NCI-H2029 (cell line): ENCODE measurements around the gene DIS3L.
"Not testable (repeated sequence)": the region's sequence is repeated elsewhere in the genome, so short reads cannot be mapped to it uniquely, and the experiment has no call there.

Experiments used
- DNase-seq: peaks from one replicate; lab custom pipeline; 2025; lab: John Stamatoyannopoulos, UW

DIS3L gene

GRCh38 chr15:66278056-66278455, 15.3 kb upstream of the DIS3L start:
- DNase-seq, result no peak

DNA sequence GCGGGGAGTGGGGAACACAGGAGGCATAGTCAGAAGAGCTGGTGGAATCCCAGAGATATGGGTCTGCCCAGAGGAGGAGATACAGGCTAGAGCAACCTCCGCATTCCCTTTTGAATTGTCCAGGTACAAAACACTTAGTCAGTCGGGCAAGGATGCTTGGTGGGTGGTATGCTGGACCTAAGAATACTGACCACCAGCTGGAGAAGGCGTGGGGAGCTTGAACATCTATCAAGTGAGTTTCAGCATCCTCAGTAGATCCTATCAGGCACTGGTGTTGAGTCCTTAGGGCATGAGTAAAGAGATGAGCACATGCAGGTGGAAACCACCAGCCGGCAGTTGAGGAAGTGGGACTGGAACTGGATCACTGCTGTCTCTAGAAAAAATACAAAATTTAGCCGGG, 14.7 kb upstream of the DIS3L start:
- no peak for DNase-seq

DNA sequence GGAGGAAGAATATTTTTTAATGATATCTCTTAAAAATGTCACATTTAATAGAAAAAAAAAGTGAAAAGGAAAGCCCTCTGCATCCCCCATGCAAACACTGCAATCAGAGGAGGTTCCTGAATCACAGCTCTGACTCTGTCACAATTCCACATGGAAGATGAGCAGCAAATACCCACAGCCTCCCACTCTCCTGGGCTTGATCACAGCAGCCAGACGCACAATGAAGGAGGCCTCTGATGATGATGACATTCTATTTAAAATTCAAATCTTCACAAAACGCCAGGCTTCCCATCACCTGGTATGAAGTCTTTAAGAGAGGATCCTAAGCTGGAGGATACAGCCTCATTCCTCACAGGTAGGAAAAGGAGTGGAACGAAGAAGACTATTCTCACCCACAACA, 9.1 kb upstream of the DIS3L start:
- DNase-seq, result no peak

DNA sequence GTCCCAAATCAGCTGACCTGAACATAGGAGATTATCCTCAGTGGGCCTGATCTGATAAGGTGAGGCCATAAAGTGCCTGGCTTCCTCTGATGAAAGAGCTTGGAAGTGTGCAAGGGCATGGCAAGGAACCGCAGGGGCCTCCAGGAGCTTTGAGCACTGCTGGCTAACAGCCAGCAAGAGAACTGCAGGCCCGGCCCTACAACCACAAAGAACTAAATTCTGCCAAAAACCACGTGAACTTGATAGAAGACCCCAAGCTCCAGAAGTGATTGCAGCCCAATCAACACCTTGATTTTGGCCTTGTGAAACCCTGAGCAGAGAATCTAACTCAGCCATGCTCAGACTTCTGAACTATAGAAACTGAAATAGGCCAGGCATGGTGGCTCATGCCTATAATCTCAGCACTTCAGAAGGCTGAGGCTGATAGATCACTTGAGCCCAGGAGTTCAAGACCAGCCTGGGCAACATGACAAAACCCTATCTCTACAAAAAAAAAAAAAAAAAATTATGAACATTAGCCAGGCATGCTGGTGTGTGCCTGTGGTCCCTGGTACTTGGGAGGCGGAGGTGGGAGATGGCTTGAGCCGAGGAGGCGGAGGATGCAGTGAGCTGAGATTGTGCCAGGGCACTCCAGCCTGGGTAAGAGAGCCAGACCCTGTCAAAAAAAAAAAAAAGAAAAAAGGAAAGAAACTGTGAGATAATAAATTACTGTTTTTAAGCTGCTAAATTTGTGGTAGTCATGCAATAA, 7.7 kb upstream of the DIS3L start:
- no peak for DNase-seq

- no peak for DNase-seq
Observed at GRCh38 chr15:66287461-66288057, 5.8 kb upstream of the DIS3L start.

DNA sequence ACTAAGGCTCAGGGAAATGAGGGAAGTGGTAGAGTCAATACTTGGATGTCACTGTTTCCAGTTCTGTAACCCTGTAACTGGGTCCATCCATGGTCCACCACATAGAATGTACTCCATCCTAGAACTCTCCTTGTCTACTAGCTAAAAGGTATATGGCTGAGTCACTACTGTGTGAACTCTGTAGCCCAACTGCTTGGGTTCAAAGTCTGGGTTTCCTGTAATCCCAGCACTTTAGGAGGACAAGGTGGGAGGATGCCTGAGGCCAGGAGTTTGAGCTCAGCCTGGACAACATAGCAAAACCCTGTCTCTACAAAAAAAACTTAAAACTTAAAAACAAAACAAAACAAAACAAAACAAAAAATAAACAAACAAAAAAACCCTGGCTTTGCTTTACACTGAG, 5.3 kb upstream of the DIS3L start:
- DNase-seq, result no peak

GRCh38 chr15:66288551-66289185, 4.7 kb upstream of the DIS3L start:
- DNase-seq, result no peak

DNA sequence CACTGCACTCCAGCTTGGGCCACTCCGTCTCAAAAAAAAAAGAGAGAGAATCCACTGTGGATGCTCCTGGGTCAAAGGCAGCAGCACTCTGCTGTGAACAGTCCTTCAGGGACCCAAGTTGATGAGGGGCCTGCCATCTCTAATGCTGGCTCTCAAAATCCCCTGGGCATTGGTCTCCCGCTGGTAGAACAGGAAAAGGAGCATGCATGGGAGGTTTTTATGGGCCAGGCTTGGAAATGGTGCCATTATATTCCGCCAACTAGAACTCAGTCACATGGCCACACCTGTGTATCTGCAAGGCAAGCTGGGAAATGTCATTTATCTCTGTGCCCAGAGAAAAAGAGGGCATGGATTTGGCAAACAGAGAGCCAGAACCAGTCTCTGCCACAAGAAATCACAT, 3.4 kb upstream of the DIS3L start:
- no peak for DNase-seq

- DNase-seq, result no peak
Observed at GRCh38 chr15:66290518-66290917, 2.9 kb upstream of the DIS3L start.

DNA sequence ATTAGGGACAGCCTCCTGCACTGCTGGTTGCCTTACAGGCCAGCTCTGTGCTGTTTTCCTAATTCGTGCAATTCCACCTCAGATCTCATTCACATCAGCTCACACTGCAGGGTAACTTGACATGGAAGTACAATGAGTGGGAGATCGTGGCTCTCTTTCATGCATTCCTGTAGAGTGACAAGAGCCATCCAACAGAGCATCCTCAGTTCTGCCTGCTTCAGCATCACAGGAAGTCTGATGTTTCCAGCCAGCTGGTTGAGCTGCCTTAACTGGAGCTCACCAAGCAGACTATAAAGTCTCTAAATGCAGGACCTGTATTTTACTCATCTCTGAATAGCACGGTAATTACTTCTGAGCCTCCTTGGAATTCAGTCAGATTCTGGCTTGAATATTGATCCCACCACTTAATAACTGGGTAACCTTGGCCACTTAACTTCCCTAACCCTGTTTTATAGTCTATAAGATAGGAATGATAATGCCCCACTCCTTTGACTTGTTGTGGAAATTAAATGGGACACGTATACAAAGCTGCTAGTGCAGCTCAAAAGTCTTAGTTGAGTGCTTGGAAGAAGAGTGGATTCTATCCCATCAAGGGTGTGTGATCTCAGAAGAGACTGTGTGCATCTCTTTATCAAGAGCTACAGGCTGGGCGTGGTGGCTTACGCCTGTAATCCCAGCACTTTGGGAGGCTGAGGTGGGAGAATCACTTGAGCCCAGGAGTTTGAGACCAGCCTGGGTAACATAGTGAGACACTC, 1.4 kb upstream of the DIS3L start:
- no peak for DNase-seq

DNA sequence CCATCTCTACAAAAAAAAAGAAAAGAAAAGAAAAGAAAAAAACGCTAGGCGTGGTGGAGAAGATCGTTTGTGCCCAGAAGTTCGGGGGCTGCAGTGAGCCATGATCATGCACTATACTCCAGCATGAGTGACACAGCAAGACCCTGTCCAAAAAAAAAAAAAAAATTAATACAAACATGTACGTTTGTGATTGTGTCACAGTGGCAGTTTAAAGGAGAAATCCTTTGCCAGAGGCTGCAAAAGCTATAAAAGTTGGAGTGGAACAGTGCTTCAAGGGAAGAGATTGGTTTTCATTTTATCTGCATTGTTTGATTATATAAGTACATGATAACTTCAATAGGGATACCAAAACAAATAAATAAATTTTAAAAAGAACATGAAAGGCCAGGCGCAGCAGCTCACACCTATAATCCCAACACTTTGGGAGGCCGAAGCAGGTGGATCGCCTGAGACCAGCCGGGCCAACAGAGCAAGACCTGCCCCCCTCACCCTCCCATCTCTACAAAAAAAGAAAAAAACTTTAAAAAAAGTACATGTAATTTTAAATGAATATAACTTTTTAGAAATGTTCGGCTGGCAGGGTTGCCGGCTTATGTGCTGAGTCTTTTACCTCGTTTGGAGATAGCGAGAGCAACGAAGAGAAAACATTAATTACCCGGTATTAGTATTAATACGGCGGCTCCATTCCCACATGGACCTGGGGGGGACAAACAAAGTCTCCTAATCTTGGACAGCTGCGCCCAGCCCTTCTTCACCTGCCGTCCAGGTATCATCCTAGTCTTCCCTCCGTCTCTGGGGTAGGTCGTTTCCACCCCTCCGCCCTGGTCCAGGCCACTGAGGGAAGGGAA, 573 bp upstream of the DIS3L start:
- no peak for DNase-seq

DNA sequence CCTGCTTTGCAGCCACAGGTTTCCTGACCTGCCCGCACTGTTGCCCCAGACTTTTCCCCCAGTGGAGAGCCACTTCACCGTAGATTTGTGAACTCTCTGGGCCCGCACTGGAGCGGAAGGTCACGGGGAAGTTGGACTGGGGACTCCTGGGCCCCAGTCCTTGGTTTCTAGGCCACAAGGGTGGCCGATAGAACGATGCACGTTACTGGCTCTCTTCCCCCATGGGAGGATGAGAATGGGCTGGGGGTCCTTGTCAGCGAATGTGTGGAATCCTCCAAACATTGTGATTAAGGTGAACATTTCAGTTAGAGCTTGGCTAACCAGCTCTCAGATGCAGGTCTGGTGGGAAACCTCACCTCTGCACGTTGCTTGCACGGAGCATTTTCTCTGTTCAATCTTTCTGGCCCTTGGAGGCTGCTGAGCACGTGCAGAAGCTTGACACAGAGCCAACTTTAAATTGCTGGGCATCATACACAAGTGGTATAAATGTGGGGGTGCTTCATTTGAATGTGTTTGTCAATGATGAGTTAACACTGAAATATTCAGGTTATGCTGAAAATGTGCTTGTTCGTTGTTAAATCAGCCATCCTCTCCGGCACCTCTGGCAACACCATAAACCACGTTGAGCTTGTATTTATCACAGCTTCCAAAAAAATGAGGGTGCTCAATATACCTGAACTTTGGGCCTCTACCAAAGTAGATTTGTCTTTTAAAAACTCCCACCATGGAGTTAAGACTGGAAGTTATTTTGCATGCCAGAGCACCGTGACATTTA, 976 bp downstream of the DIS3L start:
- DNase-seq, result no peak

- no peak for DNase-seq
Observed at GRCh38 chr15:66294932-66295235, 1.5 kb downstream of the DIS3L start.

GRCh38 chr15:66296186-66296585, 2.8 kb downstream of the DIS3L start:
- no peak for DNase-seq

- no peak for DNase-seq
Observed at GRCh38 chr15:66298803-66299251, 5.5 kb downstream of the DIS3L start.

DNA sequence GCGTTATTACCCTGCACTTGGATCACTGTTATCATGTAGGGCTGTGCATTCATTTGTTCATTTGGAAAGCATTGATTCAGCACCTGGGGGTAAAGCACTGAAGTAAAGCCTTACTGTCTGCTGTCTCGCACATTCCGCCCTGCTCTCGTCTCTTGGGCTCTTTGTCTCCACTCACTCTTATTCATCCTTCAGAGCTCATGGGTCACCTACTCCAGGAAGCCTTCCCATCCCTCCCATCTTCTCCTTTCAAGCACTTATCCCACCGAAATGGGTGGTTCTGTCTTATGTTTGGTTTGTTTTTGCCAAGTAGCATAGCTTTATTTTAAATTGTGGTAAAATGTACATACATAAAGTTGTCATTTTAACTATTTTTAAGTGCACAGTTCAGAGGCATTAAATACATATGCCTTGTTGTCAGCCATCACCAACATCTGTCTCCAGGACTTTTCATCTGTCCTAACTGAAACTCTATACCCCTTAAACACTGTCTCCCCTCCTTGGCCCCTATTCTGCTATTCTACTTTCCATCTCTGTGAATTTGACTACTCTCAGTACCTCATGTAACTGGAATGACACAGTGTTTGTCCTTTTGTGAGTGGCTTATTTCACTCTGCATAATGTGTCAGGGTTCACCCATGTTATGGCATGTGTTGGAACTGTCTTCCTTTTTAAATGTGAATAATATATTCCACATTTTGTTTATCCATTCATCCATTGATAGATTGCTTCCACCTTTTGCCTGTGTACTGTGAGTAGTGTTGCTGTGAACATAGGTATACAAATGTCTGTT, 9.3 kb downstream of the DIS3L start:
- no peak for DNase-seq

DNA sequence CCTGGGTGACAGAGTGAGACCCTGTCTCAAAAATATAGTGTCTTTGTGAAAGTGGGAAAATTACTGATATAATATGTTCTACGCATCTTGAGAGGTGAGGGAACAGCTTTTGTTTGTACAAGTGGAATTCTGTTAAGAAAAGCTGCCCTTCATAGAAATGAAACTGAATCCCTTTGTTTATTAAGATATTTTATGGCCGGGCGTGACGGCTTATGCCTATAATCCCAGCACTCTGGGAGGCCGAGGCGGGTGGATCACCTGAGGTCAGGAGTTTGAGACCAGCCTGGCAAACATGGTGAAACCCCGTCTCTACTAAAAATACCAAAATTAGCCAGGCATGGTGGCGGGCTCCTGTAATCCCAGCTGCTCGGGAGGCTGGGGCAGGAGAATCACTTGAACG, 11.1 kb downstream of the DIS3L start:
- DNase-seq, result not testable (repeated sequence)

DNA sequence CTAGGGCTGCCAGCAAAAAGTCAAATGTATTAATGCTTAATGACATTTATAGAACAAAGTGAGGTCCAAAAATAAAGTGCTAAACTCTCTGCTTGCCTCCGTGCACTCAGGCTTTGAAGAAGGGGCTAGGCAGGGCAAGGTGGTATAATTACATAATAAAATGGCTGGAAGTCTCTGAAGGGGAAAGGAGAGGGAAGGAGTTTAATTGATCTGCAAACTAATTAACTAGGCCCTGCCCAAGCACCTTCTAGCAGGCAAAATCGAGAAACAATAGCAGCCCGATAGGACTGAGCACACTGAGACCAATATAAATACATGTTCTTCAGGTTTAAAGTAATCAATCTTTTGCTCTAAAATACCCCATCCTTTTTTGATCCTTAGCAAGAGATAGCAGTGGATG, 13.0 kb downstream of the DIS3L start:
- no peak for DNase-seq

DNA sequence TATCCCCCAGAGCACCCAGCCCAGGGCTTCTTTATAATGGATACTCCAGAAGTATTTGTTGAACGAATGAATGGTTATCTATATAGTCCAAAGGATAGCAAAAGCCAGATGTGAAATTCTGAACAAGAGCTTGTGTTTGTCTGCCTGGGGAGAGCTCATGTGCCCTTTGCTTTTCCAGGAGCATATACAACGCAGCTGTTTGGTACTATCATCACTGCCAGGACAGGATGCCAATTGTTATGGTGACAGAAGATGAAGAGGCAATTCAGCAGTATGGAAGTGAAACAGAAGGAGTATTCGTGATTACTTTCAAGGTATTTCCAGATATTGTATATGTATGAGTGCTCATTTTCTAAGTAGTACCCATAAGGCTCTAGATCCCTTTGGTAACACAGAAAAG, 15.2 kb downstream of the DIS3L start:
- no peak for DNase-seq

- DNase-seq, result no peak
Observed at GRCh38 chr15:66309828-66310227, 16.5 kb downstream of the DIS3L start.
